Endothelial cell (in vitro differentiated cells): ENCODE results near the gene HSD17B2. TPM values are rescaled to one million over a fixed set of nuclear protein-coding genes. Genes with fewer than 3 reads are reported as not detected.

Experiments
- DNase-seq: peaks from one replicate; pipeline ENCODE4 v3.0.0; 2021; ENCODE audit warnings: low spot score
- H3K27ac Mint-ChIP-seq: one replicate; pipeline ENCODE4 v1.8.0; 2021; ENCODE audit warnings: mixed read lengths, inconsistent platforms; ENCODE audit not compliant: unreplicated experiment
- H3K27me3 Mint-ChIP-seq: one replicate; pipeline ENCODE4 v1.8.0; 2021; ENCODE audit warnings: mild to moderate bottlenecking, moderate library complexity, mixed read lengths, inconsistent platforms; ENCODE audit not compliant: unreplicated experiment
- H3K36me3 Mint-ChIP-seq: one replicate; pipeline ENCODE4 v1.8.0; 2021; ENCODE audit warnings: mild to moderate bottlenecking, low read depth, mixed read lengths, inconsistent platforms; ENCODE audit not compliant: unreplicated experiment
- H3K4me1 Mint-ChIP-seq: one replicate; pipeline ENCODE4 v1.8.0; 2021; ENCODE audit warnings: mild to moderate bottlenecking, mixed read lengths, inconsistent platforms; ENCODE audit not compliant: unreplicated experiment
- H3K4me3 Mint-ChIP-seq: one replicate; pipeline ENCODE4 v1.8.0; 2021; ENCODE audit warnings: mild to moderate bottlenecking, mixed read lengths, inconsistent platforms; ENCODE audit not compliant: unreplicated experiment
- H3K9me3 Mint-ChIP-seq: one replicate; pipeline ENCODE4 v1.8.0; 2021; ENCODE audit warnings: mixed read lengths, inconsistent platforms; ENCODE audit not compliant: unreplicated experiment
- CTCF ChIP-seq: fragments of 200-600 bp; sonication (generic); IDR thresholded peaks from one replicate; pipeline ENCODE4 v1.5.0; 2021; ENCODE audit warnings: antibody characterized with exemption; ENCODE audit not compliant: unreplicated experiment
- total RNA-seq: library from RNA; stranded (reverse); fragmentation: NEBNext Ultra II Directional; extraction: Animal tissue kit (Norgen Biotek cat#: 25700); gene quantifications from one replicate; pipeline ENCODE4 v1.2.1, GENCODE V29; 2021; ENCODE audit not compliant: unreplicated experiment

The HSD17B2 gene
- total RNA-seq, 1 donor from 2014 or later: not detected

- no peak for TF ChIP-seq CTCF
- Mint-ChIP-seq H3K4me3 (no peak overlapping the region), H3K27ac (no peak overlapping the region), H3K4me1 (peaks cover 4% of the 10 kb centered on the region), H3K27me3 (no peaks in the 10 kb centered on the region), H3K36me3 (no peaks in the 10 kb centered on the region), H3K9me3 (no peaks in the 10 kb centered on the region)
- DNase-seq: no peak
These were observed 15.5 kb downstream of the HSD17B2 start for GRCh38 chr16:82050506-82050905.

- Mint-ChIP-seq H3K27ac (no peak overlapping the region), H3K4me3 (no peak overlapping the region), H3K36me3 (no peaks in the 10 kb centered on the region), H3K9me3 (no peaks in the 10 kb centered on the region), H3K4me1 (peaks cover 4% of the 10 kb centered on the region), H3K27me3 (peaks cover 3% of the 10 kb centered on the region)
- DNase-seq: no peak
- TF ChIP-seq CTCF: no peak
These were observed 15.9 kb downstream of the HSD17B2 start for GRCh38 chr16:82050909-82051357.

GRCh38 chr16:82051656-82052055 lies 16.6 kb downstream of the HSD17B2 start:
- DNase-seq: no peak
- TF ChIP-seq CTCF: no peak
- Mint-ChIP-seq H3K36me3 (no peaks in the 10 kb centered on the region), H3K27ac (no peak overlapping the region), H3K4me1 (peaks cover 7% of the 10 kb centered on the region), H3K27me3 (peaks cover 3% of the 10 kb centered on the region), H3K4me3 (no peak overlapping the region), H3K9me3 (no peaks in the 10 kb centered on the region)

- no peak overlapping the region for H3K4me3 Mint-ChIP-seq
- H3K9me3 Mint-ChIP-seq: no peaks in the 10 kb centered on the region
- peaks cover 3% of the 10 kb centered on the region for H3K4me1 Mint-ChIP-seq
- no peak overlapping the region for H3K27ac Mint-ChIP-seq
- TF ChIP-seq CTCF: no peak
- H3K27me3 Mint-ChIP-seq: peaks cover 3% of the 10 kb centered on the region
- DNase-seq: no peak
- H3K36me3 Mint-ChIP-seq: no peaks in the 10 kb centered on the region
These were observed 20.1 kb downstream of the HSD17B2 start for GRCh38 chr16:82055117-82055516.

- Mint-ChIP-seq H3K36me3 (no peaks in the 10 kb centered on the region), H3K4me3 (no peak overlapping the region), H3K27ac (no peak overlapping the region), H3K9me3 (no peaks in the 10 kb centered on the region), H3K27me3 (peaks cover 3% of the 10 kb centered on the region), H3K4me1 (peaks cover 3% of the 10 kb centered on the region)
- TF ChIP-seq CTCF: no peak
- no peak for DNase-seq
These were observed 20.9 kb downstream of the HSD17B2 start for GRCh38 chr16:82055728-82056549.
